NCI-H2227 treated with DMSO at 0.1 percent for 48 hours (cell line): ENCODE results near the gene PTTG2.
"Not testable (repeated sequence)": the region's sequence is repeated elsewhere in the genome, so short reads cannot be mapped to it uniquely, and the experiment has no call there.

Experiments used
- DNase-seq: peaks from one replicate; lab custom pipeline; 2025; lab: John Stamatoyannopoulos, UW

The PTTG2 gene

DNA sequence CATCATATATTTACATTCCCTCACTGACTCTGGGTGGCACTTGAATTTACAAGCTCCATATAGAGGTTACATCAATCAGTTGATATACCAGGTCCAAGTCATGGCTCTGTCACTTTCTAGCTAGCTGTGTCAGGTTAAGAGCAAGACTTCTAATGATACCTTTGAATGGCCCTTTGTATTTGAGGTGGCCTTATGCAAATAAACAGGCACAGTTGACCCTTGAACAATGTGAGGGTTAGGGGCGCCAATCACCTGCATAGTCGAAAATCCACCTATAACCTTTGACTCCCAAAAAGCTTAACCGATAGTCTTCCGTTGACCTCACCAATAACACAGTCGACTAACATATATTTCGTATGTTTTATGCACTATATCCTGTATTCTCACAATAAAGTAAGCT is 1.3 kb upstream of the PTTG2 start:
- DNase-seq, result no peak

DNA sequence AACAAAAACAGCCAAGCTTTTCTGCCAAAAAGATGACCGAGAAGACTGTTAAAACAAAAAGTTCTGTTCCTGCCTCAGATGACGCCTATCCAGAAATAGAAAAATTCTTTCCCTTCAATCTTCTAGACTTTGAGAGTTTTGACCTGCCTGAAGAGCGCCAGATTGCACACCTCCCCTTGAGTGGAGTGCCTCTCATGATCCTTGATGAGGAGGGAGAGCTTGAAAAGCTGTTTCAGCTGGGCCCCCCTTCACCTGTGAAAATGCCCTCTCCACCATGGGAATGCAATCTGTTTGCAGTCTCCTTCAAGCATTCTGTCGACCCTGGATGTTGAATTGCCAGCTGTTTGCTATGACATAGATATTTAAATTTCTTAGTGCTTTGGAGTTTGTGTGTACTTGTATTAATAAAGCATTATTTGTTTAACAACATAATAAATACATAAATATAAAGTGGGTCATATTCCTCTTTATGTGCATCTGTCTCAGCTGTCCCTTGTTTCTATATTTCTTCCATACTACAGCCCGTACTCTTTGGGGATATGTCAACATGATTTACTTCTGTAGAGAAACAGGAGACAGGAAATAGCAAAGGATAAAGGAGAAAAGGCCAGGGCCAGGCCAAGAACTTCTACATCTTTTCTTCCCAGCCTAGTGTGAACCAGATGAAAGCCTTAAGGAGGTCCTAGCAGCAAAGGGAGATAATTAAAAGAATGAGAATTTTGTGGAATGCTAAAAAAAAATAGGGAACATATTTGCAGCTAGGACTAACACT is 667 bp downstream of the PTTG2 start:
- DNase-seq, result no peak

DNA sequence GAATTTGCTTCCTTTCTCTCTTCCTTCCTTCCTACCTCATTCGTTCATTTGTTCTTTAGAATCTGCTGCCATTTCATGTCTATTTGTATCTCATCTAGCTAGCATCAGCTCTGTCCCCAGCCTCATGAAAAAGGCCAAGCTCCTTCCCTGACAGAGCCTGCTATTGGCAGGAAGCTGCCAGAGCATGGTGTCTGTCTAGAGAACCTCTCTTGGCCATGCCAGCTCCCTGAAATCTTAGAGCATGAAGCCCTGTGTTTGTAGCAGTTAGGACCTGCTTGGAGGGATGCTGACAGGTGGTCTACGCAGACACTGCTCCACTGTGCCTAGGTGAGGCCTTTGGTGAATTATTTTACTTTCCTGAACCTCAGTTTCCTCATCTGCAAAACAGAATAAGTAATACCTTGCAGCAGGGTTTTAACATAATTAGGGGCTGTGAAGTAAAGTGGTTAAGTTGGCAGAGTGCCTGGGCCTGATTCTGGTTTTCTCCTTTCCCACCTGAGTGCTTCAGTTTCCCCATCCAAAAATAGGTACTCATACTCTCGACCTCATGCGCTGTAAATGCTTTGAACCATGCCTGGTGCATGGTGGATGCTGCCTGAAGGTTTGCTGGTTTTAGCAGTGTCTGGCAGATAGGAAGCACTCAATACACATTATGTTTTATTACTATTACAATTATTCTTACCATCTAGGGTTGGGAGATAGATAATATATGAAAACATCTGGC is 4.7 kb downstream of the PTTG2 start:
- DNase-seq, result no peak

DNA sequence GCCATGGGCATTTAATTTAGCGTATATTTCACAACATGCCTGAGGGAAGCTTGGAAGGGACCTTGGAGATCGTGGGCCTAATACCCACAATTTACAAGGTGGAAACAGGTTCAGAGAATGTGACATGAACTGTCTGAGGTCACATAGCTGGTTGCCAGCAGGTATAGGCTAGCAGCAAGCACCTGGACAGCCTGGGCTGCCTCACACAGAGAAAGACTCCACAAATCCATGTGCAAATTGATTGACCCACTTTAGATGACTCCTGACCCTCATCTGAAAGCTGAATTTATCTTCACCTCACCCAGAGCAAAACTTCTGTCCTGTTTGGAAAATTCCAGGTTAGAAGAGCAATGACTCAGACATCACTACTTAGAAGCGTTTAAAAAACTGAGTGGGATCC is 5.8 kb downstream of the PTTG2 start:
- no peak for DNase-seq

DNA sequence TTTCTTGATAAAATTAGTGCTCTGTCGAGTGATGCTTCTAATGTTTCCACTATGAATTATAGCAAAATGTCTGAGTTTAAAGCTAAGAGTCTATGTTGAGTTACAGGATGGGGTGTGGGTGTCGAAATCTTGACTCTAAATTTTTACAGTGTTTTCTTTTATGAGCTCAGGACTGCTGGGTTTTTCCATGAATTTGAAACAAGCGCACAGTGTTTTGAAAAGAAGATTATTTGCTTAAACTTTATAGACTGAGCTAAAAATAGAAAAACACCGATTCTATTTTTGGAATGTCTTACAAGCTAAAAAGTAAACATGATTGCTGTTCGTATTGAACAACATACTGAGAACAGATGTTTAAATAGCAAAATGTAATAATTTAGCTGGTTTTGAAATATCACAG is 7.5 kb downstream of the PTTG2 start:
- DNase-seq, result no peak

DNA sequence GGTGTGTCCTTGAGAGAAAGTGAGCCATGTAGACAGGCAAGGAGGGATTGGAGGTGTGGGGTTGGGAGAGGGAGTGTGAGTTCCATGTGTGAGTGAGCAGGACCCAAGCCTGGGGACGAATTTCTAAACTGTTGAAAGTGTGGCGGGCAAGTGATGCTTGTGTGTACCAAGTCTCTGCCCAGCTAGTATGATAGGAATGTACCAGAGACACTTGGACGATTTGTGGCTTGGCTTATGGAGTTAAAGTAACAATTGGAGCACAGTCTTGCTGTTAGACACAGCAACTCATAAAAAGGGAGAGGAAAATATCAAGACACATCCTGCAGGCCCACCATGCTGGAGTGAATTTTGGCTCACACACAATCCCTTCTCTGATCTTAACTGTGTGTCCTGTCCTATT is 8.5 kb downstream of the PTTG2 start:
- DNase-seq, result no peak

DNA sequence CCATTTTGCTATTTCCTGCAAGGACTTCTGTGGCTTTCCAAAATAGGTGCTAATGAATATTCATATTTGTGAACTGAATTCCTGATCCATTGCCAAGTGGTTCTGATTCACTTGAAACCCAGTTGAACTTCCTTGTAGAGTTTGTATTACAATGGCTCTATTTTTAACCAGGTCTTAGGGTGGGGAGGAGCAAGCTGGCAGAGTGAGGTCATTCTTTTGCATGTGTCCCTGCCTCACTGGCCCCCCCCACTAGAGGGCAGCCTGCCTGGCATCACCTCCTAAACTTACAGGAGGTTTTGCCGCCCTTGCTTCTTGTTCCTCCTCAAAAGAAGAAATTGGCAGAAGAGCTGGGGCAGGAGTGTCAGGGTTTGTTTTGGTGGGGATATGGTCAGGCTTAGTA is 10.5 kb downstream of the PTTG2 start:
- DNase-seq, result no peak

DNA sequence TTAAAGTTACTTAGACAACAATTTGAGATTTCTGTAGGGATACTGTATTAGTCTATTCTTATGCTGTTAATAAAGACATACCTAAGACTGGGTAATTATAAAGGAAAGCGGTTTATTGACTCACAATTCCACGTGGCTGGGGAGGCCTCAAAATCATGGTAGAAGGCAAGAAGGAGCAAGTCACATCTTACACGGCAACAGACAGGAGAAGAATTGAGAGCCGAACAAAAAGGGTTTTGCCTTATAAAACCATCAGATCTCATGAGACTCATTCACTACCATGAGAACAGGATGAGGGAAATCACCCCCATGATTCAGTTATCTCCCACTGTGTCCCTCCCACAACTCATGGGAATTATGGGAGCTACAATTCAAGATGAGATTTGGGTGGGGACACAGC is 11.0 kb downstream of the PTTG2 start:
- DNase-seq, result no peak

DNA sequence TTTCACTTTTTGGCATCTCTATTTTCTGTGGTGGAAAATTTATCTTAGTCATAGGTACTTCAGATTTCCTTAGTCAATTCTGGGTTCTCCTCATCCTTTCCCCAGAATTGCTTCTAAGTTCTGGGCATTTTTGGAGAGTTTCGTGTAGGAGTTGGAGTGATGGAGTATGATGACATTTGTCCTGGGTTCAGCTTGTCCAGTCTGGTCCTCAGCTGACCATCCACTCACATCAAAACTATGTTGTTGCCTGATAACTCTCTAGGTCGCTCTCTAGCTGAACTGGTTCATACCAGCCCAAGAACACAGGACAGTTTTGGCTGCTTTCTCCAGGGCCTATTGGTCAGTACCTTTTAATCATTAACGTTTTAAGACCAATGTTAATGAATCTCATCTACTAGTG is 13.2 kb downstream of the PTTG2 start:
- DNase-seq, result no peak

DNA sequence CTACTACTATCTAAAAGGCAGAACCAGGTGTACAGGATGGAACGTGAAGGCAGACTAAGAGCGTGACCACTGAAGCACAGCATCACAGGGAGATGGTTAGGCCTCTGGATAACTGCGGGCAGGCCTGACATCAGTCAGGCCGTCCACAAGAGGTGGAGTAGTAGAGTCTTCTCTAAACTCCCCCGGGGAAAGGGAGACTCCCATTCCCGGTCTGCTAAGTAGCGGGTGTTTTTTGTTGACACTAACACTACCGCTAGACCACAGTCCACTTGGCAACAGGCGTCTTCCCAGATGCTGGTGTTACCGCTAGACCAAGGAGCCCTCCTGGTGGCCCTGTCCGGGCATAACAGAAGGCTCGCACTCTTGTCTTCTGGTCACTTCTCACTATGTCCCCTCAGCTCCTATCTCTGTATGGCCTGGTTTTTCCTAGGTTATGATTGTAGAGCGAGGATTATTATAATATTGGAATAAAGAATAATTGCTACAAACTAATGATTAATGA is 15.2 kb downstream of the PTTG2 start:
- not testable (repeated sequence) for DNase-seq

DNA sequence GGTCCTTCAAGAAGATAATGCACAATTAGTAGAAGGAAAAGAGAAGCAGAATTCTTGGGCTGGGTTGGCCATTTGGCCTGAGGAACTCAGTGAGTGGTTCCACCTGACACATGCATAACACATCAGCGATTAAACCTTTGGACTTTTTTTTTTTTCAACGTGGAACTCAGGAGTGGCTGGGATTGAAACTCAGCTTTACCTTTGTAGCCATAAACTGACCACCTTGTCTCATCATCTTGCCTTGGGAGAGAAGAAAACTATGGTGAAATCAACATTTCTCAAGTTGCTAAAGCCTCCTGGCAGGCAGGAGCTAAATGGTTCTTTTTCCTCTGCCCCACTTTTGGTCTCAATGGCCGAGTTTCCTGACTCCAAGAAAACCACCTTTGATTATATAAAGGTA is 16.3 kb downstream of the PTTG2 start:
- DNase-seq, result no peak

DNA sequence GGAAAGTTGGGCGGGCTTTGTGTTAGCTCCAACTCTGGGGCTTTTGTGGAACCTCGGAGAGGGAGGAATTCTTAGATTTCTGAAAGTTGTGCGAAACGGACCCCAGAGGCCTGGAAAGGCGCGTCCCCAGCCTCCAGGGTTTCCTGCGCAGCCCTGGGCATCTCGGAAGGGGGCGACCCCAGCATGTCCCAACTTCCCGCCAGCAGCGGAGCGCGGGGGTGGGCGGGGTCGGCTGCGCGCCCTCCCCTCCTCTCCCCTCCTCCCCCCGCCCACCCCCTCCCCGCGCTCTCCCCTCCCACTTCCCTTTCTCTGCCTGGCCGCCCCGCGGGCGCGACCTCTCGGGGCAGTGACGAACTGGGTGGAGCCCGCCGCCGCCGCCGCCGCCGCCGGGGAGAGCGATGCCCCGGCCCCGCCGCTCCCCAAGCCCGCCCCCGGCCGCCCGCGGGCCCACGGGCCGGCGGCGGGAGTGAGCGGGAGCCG is 16.8 kb downstream of the PTTG2 start:
- DNase-seq, result peak; percentile 30

DNA sequence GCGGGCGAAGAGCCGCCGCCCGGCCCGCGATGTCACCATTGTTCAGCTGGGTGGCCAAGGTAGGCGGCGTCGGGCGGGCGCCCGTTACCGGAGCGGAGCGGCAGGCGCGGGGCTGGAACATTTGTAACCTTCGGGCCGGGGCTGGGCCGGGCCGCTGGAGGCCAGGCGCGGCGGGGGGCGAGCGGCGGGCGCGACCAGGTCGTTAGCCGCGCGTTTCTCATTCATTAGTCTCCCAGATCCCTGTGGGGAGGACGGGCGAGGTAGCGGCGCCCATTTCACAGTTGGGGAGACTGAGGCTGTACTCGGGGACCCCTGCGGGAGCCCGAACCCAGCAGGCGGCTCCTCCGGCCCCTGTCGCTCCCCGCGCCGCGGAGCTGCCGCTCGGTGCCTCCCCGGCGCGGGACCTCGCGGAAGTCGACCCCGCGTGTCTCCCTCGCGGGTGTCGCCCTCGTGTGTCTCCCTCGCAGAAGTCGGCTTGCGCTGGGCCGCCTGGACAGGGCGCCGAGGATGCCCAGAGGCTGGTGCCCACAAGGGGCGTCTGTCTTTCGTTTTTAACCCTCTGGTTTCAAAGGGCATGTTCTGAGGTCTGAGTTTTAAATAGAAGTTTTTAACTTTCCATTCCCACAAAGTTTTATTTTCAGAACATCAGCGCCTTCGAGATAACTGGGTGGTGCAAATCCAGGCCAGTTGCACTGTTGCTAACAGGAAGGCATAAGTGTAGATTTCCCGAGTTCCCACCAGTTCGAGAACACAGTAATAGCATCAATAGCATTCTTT is 17.5 kb downstream of the PTTG2 start:
- no peak for DNase-seq

DNA sequence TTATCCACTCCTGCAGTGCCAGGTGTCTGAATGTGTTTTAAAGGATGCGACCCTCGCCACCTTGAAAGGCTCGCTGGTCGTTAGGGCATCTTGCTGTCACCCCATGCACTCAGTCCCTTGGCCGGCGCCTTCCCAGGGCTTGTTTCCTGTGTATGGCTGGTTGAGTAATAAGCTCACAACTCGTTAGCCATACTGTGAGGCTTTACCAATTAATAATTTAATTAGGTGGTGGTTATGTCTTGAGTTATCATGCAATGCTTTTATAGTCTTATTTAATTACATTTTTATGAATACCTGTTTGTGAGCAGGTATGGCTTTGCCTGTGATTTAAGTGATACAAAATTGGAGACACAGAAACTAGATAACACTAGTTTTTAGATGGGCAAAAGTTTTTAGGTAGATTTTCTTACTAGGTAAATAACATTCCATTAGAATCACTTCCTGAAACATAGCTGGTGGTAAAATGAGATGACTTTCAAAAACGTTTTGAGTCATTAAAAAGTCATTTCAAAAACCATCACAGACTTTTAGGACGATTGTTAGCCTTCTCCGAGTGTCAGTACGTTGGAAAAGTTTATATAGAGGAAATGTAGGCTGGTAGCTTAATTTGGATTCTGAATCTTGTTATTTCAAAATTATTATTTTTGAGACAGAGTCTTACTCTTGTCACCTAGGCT is 18.2 kb downstream of the PTTG2 start:
- no peak for DNase-seq

DNA sequence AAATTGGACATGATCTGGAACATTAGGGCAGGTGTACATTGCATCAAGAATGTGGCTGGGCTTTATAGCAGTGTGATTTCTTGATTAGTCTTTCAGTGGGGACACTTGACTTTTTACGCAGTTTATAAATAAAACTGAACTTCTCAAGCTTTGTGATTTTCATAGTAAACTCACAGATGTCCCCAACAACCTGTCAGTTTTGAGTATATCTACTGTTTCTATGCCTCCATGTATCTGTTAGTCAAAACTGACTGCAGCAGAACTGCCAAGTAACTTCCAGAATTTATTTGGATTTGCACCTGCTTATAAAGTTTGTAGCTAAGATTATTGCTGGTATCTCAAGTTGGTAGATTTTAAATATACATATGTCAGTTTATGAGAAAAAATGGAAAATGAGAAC is 20.0 kb downstream of the PTTG2 start:
- DNase-seq, result no peak

DNA sequence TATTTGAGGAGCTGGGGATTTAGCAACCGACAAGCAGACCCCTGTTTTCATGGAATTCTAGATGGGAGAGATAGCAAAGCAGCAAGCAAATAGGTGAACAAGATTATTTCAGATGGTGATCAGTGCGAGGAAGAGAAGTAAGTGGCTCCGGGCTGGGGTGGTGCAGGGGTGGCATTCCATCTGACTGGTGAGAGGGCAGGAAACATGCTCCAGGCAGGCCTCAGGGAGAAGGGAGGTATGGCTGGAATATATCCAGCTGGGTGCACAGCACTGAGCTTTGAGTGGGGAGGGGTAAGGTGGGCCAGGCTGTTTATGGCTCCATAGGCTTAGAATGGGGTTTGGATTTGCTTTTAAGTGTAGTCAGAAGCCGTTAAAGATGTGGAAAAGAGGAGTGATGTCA is 21.2 kb downstream of the PTTG2 start:
- DNase-seq, result no peak

DNA sequence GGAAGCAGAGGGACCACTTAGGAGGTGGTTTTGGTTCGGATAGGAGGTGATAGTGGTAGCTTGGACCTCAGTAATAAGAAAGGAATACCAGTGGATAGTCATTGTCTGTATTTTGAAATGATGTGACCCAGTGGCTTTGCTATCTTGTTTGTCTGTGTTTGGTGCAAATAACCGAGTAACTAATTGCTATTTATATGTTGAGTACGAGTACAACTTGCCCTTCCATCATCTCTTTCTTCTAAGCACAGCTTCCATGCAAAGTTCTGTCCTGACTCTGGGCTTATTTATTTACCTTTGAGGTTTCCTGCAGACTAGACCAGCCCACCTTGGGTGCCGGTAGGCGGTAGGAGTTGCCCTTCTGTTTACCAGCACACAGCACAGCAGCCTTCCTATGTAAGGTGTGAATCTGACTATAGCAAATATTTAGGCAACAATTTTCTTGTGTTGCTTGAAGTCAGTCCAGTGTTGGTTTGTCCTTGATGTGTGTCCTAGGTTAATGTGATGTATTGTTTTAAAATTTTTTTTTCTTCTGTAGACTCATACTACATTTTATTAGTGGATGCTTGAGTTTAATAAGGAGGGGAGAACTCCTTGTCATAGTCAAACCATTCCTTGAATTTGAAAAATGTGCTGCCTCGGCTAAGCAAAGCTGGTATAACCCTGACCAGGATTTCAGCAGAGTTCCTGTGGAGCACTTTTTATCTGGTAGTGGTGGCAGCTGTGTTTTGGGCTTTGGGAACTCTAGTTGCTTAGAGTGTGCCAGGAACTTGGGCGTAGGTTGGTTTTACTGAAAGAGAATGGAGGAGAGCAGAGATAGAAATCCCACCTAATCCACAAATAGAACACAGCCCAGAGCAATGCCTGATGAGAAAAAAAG is 21.9 kb downstream of the PTTG2 start:
- DNase-seq, result no peak

DNA sequence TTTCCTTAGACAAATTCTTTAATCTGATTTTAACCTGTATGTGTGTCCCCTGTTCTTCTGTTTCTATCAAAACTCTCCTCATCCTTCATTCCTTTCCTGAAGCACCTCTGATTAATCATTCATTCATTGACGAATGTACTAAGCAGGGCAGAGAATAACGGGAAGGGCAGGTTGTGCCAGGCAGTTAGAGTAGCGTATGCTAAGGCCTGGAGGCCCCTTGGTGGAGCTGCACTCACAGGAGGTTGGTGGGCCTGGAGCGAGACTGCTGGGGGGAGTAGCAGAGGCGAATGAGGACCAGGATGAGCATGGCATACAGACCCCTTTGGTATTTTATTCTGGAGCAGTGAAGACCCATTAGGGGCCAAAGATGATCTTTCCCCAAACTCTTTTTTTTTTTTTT is 22.5 kb downstream of the PTTG2 start:
- no peak for DNase-seq

DNA sequence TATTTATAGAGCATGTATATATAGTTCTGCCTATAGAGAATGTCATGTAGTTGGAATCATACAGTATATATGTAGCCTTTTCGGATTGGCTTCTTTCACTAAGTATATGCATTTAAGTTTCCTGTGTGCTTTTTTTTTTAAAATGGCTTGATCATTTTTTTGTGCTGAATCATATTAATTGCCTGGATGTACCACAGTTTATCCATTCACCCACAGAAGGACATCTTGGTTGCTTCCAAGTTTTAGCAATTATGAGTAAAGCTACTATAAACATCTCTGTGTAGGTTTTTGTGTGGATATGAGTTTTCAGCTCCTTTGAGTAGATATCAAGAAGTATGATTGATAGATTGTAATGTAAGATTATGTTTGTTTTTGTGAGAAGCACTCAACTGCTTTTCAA is 23.8 kb downstream of the PTTG2 start:
- no peak for DNase-seq

DNA sequence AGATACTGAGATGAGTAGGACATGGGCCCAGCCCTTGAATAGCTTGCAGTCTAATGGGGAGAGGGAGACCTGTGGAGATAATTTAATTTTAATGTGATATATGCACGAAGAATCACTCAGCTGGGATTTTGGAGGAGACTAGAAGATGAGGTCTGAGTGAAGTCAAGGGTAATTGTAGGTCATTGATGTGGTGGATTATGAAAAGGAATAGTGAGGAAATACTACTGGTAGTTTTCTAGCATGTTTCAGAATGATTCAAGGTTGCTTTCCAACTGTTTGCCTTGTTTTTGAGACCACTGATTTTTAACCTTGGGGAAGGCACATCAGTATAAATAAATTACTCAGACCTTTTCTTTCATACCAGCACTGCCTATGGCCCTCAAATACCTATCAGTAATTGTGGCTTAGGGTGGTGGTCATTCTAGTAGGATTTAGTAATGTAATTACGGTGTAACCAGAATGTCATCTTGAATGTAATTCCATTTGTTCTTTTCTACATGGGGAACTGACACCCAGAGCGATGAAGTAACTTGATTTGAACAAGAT is 25.6 kb downstream of the PTTG2 start:
- DNase-seq, result peak; percentile 76

DNA sequence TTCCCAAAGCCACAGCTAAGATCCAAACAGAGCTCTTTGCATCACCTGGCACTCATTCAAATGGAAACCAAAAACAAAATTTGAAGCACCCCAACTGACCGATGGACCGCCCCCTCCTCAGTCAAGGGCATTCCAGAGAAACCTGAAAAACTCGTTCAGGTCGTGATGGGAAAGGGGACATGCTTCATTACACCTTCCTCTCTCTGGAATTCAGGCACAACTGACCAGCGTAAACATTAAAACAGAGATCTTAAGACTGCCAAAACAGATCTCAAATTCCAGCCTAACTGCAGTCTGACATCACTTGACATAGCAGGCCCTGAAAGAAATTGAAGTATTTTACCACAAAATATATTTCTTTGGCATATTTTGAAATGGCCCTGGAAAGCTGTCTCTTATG is 28.5 kb downstream of the PTTG2 start:
- no peak for DNase-seq
